HuH-7.5 (cell line): ENCODE measurements around the gene ADAMTS17.

ENCODE experiments used
- DNase-seq: peaks from one replicate; pipeline ENCODE4 v3.0.0; 2011; ENCODE audit warnings: low spot score

ADAMTS17 gene

DNA sequence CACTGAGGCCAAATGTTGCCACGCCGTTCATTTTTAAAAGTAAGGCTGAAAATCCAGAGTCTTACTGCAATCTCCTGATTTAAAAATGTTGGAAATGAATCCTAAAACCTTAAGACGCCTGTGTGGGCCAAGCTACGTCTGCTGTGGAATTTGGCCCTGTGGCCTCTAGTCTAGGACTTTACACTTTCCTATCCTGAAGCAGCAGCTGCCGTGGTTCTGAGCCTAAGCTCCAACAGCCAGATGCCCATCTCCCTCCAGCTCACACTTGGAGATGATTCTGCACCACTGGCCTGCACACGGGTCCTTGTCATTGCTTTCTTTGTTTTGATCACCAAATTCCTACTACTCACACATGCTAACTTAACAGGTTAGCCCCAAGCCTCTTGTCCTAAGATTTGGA is 322.2 kb downstream of the ADAMTS17 start:
- no peak for DNase-seq

DNA sequence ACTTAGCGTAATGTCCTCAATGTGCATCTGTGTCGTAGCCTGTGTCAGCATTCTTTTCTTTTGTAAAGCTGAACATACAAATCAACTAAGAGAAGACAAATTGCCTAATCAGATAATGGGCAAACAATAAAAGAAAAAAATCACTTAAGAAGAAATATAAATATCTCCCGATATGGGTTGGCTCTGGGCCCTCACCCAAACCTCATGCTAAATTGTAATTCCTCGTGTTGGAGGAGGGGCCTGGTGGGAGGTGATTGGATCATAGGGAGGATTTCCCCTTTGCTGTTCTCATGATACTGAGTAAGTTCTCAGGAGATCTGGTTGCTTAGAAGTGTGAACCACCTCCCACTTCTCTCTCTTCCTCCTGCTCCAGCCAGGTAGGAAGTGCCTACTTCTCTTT is 323.6 kb downstream of the ADAMTS17 start:
- DNase-seq, result no peak

DNA sequence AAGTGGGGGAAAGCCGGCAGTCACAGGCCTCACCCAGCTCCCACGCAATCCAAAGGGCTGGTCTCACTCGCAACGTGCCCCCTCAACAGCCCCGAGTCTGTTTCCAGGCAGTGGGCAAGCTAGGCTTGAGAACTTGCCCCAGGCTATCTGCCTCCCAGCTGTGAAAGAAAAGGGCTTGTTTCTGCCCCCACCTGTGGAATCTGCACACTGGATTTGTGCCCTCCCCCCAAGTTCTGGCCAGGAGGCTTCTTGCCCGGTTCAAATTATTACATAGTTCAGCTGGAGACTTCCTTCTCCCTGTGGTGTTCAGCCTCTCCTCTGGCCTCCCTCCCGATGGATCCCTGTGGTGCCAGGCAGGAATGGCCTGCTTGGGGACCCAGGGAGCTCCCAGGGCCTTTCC is 324.6 kb downstream of the ADAMTS17 start:
- no peak for DNase-seq

DNA sequence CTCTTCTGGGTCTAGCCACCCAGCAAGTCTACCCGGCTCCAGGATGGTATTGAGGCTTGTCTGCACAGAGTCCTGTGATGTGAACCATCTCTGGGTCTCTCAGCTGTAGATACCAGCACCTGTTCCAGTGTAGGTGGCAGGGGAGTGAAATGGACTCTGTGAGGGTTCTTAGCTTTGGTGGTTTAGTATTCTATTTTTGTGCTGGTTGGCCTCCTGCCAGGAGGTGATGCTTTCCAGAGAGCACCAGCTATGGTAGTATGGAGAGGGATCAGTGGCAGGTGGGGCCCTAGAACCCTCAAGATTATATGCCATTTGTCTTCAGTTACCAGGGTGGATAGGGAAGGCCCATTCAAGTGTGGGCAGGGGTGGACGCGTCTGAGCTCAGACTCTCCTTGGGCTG is 325.1 kb downstream of the ADAMTS17 start:
- DNase-seq, result no peak

DNA sequence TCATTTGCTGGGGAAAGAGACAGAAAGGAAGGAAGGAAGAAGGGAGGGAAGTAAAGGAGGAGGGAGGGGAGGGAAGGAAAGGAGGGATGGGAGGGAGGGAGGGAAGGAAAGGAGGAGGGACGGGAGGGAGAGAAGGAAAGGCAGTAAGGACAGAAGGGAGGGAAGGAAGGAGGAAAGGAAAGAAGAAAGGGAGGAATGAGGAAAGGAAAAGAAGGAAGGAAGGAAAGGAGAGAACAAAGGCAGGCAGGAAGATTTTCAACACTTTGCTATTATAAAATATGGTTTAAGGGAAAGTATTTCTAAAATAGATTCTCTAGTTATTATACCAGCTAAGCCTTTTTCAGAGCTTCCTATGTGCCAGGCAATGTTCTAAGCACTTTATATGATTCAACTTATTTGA is 330.5 kb downstream of the ADAMTS17 start:
- no peak for DNase-seq

DNA sequence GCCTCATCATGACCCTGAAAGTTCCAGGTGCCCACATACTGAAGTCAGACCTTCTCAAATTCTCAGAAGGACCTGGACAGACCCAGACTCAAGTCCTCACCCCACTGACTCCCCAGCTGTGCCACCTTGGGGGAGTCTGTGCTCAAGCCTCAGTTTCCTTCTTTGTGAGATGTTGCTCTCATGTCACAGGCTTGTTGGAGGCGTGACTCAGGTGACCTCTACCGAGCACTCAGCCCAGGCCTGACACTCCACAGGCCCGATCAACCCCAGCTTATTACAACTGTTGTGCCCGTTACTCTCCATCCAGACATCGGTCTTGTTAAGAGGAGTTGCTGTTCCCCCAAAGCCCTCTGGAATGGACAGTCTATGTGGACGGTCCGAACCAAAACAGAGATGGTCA is 332.4 kb downstream of the ADAMTS17 start:
- DNase-seq, result no peak

DNA sequence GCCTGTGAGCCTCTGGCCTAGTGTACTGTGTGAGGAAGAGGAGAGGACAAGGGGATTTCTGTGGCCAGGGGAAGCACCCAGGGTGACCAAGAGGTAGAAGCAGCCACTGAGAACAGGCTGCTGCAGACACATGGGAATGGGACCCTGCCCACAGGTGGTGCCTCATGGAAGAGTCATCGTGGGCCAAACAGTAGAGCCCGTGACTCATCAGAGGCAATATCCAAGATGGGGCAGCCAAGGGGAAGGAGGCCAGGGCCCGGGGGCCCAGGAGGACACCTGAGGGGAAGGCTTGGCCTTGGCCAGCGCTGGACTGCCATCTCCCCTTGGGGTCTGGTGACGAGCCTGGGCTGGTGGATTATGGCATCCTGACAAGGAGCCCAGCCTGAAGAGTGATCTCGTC is 333.5 kb downstream of the ADAMTS17 start:
- no peak for DNase-seq

DNA sequence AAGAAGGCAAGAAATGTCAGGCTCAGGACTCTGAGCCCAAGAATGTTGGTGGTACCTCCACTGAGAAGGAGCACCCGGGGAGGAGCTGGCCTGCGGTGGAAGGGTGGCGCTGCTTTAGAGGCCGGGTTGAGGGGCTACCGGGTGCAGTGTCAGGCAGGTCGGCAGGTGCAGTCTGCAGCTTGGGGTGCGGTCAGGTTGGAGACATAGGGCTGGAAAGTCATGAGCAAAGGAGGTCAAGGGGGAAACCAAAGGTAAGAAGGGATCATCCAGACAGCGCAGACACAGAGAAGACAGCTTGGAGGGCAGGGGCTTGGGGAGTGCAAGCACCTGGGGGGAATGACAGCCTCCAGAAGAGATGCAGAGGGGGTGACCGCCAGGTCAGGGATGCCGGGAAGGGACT is 334.2 kb downstream of the ADAMTS17 start:
- DNase-seq, result no peak

DNA sequence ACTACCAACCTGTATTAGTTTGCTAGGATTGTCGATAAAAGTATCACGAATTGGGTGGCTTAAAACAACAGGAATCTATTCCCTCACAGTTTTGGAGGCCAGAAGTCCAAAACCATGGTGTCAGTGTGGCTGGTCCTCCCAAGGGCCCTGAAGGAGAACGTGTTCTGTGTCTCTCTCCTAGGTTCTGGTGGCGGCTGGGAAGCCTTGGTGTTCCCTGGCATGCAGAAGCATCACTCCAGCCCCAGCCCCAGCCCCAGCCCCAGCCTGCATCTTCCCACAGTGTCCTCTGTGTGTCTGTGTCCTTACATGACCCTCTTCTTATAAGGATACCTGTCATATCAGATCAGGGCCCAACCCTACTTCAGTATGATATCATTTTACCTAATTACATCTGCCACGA is 336.1 kb downstream of the ADAMTS17 start:
- DNase-seq, result no peak

DNA sequence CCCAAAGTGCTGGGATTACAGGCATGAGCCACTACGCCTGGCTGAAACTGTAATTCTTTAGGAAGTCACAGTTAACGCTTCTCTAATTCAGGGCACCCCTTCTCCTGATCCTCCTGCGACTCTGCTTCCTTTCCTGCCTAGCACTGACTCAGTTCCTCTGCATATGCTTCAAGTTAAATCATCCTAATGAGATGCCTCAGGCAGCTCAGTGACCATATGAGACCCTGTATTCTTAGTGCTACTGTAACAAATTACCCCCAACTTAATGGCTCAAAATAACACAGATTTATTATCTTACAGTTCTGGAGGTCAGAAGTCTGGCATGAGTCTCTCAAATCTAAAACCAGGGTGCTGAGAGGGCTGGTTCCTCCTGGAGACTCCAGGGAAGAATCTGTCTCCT is 336.8 kb downstream of the ADAMTS17 start:
- DNase-seq, result no peak

DNA sequence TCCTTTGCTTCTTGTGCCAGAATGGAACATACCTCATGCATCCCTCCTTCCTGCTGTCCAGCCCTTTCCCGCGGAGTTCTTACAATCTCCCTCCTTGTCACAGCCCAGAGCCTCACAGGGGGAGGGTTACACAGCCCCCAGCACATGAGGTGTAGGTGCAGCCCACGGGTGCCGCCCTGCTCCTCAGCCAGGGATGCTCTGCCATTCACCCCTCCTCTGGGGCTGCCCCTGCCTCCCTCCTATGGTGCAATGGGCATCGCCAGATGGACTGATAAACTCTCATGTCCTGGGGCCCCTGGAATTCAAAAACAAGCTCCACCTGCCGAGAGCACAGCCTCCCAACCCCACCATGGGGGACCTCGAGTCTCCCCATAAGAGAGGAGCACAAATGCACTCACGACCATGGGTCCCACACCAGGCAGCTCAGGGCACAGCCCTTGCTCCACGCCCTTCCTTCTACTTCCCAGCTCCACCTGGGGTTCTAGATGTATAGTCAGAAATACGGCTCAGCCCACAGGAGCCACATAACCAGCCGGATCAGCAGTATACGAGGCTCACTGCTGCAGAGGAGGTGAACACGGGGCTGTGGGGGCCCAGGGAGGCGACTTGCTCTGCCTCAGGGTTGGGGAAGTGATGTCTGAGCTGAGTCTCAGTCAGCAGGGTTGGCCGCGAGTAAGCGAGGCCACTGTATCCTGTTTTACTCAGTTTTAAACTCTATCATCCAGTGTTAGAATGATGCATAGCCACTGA is 338.8 kb downstream of the ADAMTS17 start:
- no peak for DNase-seq

DNA sequence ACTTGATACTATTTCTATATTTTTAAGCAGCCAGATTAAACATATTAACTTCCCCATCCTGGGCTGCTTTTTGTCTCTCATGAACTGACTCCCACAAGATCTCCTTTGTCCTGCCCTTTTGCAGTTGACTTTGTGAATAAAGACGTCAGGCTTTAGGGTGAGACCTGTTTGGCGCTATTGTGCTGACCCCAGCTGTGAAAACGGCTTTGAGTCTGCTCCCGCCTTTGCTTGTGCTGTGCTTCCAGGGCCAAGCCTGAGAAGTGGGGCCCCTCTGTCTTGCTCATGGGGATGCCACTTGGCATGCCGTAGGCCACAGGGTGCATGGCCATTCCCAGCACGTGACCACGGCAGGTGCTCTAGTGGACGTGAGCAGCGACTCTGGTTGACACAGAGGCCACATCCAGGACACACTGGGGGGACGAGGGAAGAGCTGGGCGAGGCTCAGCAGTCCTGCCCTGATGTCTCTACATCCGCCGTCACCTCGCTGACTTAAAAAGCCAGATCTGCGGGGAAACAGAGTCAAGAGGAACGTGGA is 339.6 kb downstream of the ADAMTS17 start:
- no peak for DNase-seq

DNA sequence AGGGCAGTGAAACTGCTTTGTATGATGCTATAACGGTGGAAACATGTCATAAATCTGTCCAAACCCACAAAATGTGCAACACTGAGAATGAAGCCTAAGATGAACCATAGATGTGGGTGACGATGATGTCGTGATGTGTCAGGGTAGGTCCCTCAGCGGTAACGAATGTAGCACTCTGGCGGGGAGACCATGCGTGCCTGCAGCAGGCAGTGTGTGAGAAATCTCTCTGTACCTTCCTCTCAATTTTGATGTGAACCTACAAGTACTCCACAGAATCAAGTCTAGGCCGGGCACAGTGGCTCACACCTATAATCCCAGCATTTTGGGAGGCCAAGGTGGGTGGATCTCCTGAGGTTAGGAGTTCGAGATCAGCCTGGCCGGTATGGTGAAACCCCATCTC is 340.4 kb downstream of the ADAMTS17 start:
- no peak for DNase-seq

DNA sequence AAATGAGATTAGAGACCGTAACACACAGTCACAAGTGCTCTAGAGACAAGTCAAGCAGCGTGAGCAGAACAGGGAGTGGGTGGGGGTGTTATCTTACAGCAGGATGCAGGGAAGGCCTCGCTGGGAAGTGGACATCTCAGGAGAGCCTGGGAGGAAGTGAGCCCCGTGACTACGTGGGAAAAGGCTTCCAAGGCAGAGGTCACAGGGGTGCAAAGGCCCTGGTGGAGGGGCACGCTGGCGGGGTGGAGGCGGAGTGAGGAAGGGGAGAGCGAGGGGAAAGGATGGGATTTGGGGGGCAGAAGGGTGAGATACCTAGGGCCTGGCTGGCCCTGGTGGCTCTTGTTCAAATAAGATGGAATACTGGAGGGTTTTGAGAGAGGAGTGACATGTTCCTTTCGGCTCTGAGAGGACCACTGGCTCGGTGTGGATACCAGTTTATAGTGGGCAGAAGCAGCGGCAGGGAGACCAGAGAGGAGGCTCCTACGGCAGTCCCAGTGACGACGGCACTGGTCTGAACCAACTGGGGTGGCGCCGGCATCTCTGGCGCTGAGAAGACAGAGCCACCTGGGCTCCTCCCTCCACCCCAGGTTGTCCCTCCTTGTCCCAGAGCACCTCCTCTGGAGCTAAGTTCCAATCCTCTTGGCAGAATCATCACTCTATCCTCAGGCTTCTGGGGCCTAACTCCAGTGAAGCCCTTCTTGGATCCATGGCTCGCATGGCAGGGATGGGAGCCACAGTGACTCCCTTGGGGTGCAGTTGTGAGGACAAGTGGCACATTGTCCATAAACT is 342.3 kb downstream of the ADAMTS17 start:
- no peak for DNase-seq

DNA sequence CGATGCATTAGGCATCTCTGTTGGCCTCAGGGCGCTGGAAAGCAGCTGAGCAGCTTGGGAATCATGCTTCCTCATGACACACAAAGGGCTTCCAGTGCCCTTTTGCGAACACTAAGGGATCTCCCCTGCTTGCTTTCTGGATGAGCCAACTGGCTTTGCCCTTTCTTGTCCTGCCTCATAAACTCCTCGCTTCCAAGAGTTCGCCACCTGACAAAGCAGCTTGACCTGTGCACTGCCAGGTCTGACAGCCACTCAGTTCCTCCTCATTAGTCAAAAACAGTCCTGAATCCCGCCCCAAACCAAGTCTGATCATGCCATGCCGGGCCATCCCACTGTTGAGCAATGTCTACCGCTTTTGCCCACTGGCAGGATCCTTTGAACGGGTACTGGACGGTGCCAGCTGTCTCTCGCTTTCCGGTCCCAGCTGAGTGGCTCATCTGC is 343.1 kb downstream of the ADAMTS17 start:
- DNase-seq, result no peak

DNA sequence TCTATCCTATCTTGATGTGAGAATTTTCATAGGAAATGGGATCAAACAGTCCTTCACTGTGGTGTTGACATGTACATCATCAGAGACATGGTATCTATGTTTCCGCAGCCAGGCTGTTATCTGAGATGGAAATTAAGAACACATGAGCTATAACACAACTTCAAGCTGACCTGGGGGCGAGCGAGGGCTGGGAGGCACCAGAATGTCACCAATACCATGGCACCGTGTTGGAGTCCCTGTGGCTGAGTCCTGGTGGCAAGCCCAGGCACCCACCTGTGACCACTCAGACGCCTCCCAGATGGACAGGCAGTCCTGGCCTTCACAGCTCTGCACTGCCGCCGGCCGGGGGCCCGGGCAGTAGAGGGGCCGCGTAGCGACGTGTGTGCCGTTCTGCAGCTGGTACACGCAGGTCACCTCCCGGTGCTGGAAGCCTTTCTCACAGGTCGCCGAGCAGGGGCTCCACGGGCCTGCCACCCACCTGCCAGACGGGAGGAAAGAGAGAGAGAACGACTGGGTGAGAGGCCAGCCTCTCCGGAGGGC is 344.6 kb downstream of the ADAMTS17 start:
- no peak for DNase-seq

DNA sequence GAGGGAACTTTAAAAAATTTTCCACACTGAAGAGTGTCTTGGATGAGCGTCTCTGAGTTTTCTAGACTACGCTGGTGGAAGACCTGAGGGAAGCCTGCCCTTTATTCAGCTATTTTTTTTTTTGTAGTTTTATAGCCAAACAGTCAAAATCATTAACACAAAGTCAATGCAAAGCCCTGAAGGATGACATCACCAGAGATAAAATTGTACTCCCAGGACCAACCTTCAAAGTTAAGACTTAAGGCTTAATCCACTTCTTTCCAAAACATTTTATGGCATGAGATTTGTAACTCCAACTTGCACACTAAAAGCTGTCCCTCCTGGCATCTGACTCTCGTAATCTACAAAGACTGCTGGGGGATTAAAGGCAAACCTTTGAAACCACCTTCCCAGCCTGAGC is 345.1 kb downstream of the ADAMTS17 start:
- no peak for DNase-seq

DNA sequence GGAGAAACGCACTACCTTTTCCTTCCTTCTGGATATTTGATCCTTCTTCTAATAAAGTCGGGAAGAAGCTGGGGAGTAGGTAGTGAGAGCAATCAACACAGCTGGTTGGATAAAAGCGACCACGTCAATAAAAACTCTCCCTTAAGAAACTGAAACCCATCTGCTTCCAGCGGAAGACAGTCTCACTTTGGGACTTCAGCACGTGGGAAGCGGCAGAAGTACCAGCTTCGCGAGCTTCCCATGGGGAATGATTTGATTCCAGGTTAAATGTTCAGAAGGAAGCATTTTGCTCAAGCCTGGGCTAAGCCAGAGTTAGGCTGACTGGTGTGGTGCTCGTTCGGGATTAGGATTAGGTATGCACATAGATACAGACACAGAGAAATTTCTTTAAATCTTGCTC is 346.2 kb downstream of the ADAMTS17 start:
- DNase-seq, result no peak

DNA sequence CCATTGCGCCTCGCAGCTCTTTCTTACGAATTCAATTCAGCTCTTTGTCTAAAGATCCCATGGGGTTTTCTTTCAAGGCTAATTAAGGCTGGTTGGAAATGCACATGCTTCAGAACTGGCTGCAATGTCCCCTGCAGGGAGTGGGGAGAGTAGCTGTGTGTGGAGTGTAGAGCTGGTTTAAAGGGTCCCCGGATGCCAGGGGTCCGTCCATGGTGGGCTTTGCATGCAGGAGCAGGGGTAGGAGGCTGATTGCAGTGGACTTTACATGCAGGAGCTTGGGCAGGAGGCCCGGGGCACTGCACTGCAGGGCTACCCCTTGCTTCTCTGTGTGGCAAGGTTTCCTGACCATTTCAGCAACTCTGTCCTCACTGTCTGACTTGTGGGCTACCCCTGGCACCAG is 346.9 kb downstream of the ADAMTS17 start:
- no peak for DNase-seq

DNA sequence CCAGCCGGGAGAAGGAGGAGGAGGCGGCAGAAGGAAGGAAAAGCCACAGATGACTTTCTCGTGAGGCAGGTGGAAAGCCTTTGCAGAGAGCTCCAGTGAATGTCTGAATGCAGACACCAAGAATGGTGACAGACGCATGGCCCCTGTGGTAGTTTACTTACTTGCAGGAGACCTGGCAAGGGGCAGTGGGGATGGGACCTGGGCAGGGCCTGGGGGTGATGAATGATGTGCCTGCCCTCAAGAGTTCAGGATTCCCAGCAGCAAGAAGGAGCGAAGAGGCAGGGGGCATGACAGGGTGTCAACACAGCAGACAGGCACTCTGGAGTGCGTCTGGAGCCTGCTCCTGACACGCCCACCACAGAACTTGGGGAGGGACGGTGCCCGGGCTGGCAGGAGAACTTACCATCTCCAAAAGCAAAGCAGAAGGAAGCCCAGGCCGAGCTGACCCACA is 348.1 kb downstream of the ADAMTS17 start:
- no peak for DNase-seq

DNA sequence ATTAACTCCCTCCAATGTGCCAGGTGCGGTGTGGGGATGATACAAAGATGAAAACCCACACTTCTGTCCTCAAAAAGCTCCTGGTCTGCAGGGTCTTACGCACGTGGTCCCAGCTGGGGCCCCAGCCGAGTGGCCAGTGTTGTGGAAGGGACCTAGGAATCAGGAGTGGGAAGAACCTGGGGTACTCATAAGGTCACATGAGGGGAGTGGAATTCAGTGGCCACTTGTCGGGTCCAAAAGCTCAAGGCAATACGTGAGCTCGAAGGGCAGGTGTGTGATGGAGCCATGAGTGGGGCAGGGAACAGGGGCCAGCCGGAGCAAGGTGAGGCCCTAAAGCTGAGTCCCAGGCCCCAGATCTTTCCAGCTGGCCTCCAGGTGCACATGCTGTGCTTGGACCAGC is 348.5 kb downstream of the ADAMTS17 start:
- DNase-seq, result no peak

DNA sequence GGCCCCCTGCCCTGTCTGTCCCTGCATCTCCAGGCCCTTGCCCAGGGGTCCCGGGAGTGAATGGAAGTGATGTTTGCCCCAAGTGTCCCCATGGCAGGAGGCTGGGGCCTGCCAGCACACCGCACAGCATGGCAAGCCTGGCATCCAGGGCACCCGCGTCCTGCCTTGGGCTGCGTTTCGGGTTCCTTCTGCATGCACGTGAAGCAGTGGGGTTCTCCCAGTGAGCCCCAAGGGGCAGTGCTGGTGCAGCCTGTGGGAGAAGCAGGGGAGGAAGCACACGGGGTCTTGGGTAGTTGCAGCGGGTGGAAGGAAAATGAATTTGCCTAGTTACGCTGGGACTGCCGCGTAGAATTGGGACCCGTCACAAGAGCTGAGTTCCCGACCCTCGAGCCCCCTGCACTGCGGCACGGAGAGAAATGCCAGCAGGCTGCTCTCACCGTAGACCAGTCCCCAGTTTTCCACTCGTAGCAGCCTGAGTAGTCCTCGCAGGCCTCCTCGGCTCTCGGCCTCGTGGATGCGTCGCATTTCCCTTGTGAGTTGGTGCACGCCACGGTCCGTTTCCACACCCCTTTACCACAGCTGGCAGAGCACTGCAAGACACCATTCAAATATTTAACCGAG is 349.1 kb downstream of the ADAMTS17 start:
- no peak for DNase-seq

DNA sequence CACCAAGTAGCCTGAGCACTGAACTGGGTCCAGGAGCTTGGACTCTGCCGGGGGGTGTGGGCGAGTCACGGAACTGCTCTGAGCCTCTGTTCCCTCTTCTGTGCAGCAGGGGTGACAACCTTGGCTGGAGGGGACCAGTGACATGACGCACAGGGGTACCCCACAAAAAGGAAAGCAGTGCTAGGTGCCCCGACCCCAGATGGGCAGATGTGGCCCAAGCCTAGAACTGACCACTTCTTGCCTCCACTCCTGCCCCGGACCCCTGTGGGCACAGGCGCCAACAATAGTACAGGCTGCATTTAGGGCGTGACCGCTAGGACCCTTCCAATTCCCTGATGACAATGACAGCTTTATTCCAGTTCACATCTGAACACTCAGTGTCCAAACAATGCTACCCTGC is 352.7 kb downstream of the ADAMTS17 start:
- DNase-seq, result no peak
